Raji (cell line): ENCODE results near the gene NOXA1.

Source experiments
- POLR2A ChIP-seq: IDR thresholded peaks from 2 replicates; pipeline ENCODE4 v1.6.1; 2011; ENCODE audit warnings: low read depth, low read length, control low read depth; ENCODE audit not compliant: insufficient read depth

NOXA1 gene

GRCh38 chr9:137422604-137423513 is at the start of gene NOXA1, which contains the start of gene EXD3:
NOXA1 (plus strand) TSS chr9:137423393; CDS start chr9:137423530, 137 bp downstream.
EXD3 (minus strand) TSS chr9:137423162; CDS start chr9:137395357, 27,805 bp downstream.
- TF ChIP-seq POLR2A: peak; percentile 59

DNA sequence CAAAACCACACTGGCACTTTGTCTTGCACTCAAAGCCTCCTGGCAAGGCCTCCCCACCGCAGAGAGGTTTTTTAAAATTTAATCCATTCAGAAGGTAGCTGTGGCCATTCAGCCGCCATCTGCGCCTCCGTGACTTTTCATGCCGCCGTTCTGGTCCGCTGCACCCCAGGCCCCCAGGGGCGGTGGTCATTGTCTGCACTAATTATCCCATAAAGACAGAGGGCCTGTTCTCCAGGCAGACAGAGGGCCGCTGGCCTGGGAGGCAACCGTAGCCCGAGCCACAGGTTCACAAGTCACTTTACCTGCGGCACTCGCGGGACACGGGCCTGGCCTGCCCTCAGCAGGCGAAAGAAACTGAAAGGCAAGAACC is 49.6 kb upstream of the NOXA1 start:
- no peak for TF ChIP-seq POLR2A

DNA sequence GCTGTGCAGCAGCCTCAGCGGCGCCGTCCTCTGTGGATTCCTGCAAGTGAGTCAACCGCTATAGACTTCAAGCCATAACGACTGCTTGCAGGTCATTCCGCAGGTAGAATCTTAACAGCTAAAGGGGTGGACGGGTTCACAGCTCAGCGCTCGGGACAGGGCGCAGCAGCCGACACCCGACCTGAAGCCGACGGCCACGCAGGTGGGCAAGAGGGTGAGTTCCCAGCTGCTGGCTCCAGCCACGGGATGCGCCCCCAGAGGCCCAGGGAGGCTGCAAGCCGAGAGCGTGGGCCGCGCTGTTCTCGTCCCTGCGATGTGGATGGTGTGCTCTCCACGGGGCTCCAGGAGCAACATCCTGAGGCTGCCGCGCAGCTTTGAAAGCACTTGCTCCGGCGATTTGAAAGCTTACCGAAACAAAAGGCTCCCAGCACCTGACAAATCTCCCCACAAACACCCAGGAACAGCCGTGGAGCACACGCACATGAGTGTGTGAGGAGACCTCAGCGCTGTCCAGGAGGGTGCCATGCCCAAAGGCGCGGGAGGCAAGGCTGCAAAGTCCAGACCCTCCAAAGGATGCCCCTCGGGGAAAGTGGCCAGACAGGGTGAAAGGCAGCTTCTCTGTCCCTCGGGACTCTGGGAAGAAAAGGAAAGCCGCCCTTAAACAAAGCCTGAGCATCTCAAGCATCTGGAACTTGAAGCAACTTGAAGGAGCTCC is 48.9 kb upstream of the NOXA1 start:
- no peak for TF ChIP-seq POLR2A

GRCh38 chr9:137375321-137376058 is 47.7 kb upstream of the NOXA1 start:
- no peak for TF ChIP-seq POLR2A

GRCh38 chr9:137376386-137376785 is 46.8 kb upstream of the NOXA1 start:
- no peak for TF ChIP-seq POLR2A

GRCh38 chr9:137379761-137380161 is 43.4 kb upstream of the NOXA1 start:
- no peak for TF ChIP-seq POLR2A

GRCh38 chr9:137380171-137380570 is 43.0 kb upstream of the NOXA1 start:
- TF ChIP-seq POLR2A: no peak

DNA sequence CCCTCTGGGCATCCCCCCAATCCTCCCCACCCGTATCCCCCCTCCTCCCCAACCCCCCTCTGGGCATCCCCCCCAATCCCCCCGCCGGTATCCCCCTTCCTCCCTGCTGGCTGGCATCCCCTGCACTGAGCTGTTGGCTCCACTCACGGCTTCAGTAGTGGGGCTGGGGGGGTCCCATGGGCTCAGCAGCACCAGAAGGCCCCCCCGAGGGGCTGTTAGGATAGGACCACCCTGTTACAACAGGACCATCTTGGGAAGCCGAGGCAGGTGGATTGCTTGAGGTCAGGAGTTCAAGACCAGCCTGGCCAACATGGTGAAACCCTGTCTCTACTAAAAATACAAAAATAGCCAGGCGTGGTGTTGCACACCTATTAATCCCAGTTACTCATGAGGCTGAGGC is 42.6 kb upstream of the NOXA1 start:
- TF ChIP-seq POLR2A: no peak

DNA sequence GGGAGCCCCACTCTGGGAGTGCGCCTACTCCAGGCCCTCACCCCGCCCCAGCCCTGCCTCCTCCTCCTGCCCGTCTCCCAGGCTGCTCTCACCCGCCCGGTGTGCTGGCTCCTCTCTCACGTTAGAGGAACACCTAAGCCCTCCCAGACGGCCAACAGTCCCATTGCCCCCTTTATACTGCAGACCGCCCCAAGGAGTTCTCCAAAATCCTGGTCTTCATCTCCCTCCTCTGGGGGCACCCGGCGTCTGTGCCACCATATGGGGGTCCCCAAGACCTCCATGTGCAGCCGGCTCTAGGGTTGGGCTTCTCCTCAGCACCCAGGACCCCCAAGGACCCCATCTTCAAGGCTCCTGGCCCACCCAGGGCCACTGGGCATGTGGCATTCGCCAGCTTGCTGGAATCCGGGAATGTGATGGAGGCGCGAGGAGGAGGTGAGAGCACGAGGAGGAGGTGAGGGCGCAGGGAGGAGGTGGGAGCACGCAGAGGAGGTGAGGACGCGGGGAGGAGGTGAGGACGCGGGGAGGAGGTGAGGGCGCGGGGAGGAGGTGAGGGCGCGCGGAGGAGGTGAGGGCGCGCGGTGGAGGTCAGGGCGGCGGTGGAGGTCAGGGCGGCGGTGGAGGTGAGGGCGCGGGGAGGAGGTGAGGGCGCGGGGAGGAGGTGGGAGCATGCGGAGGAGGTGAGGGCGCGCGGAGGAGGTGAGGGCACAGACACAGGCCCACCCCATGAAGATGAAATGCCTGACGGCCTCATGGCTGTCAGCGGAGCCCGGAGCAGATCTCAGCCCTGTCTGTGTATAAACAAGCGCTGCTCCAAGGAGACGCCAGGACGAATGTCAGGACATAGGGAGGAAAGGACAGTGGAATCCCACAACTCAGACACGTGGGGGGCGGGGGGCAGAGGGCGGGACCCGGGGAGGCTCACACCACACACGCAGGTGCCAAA is 41.4 kb upstream of the NOXA1 start:
- no peak for TF ChIP-seq POLR2A

DNA sequence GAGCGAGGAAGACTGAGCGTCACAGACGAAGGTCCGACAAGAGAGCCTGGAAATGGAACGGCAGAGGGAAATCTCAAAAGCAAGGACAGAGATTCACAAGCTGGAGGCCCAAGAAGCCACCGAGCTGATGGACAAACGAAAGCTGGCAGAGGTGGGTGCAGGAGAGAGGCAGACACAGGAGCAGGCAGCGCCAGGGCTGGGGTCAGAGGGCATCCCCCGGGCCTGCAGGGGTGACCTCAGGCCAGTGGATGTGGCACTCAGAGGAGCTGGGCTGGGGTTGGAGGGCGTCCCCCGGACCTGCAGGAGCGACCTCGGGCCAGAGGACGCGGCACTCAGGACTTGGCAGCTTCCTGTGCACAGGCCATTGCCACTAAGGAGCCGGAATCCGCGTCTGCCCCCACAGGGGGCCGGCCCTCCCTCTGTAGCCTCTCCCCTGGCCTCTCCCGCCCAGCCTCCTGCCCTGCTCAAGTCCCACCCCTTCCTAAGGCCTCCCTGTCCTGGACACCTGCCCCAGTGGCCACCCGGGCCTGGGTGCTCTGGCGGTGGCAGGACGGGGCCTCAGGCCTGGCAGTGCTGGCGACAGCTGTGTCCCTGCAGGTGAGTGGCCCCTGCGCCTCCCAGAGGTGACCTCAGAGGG is 40.6 kb upstream of the NOXA1 start:
- TF ChIP-seq POLR2A: no peak

GRCh38 chr9:137383081-137383783 is 40.0 kb upstream of the NOXA1 start:
- no peak for TF ChIP-seq POLR2A

- TF ChIP-seq POLR2A: no peak
Measured at GRCh38 chr9:137383784-137384756, 39.1 kb upstream of the NOXA1 start.
